Esophagus muscularis mucosa (tissue), 4 donors: ENCODE data around the gene SYT3. TPM values are rescaled to one million over a fixed set of nuclear protein-coding genes. Genes with fewer than 3 reads are reported as not detected.
A peak's percentile ranks its signal among the peaks of the same experiment; 100 is the strongest.

Source experiments
- DNase-seq: peaks from one replicate; pipeline ENCODE4 v3.0.0-alpha.2; 2017; ENCODE audit errors: extremely low spot score
- H3K27ac ChIP-seq, 4 donors: fragments of 200-600 bp; sonication (generic); replicated peaks in 1 of 4; 1 replicate in 3 of 4; 2 replicates in 1 of 4; pipeline ENCODE4 v1.5.1; 2016 to 2019; ENCODE audit warnings: mild to moderate bottlenecking in 1 of 4
- H3K27me3 ChIP-seq, 4 donors: fragments of 200-600 bp; sonication (generic); one replicate each; pipeline versions ENCODE4 v1.5.1 to v1.6.0; 2016 to 2019
- H3K36me3 ChIP-seq, 4 donors: fragments of 200-600 bp; sonication (generic); one replicate each; pipeline ENCODE4 v1.5.1; 2016 to 2019
- H3K4me1 ChIP-seq, 4 donors: fragments of 200-600 bp; sonication (generic); one replicate each; pipeline ENCODE4 v1.5.1; 2016 to 2019
- H3K4me3 ChIP-seq, 4 donors: fragments of 200-600 bp; sonication (generic); 1 replicate in 2 of 4; 2 replicates in 2 of 4; pipeline ENCODE4 v1.5.1; 2016 to 2019; ENCODE audit warnings: mild to moderate bottlenecking in 4 of 4, moderate library complexity in 1 of 4
- H3K9me3 ChIP-seq, 4 donors: fragments of 200-600 bp; sonication (generic); 1 replicate in 3 of 4; 2 replicates in 1 of 4; pipeline ENCODE4 v1.5.1; 2016 to 2019
- CTCF ChIP-seq, 3 experiments: fragments of 200-600 bp in 2 of 3; fragments of 450-650 bp in 1 of 3; sonication (generic) in 2 of 3; IDR thresholded peaks; one replicate each; pipeline ENCODE4 v1.5.1; 2017 to 2019; ENCODE audit warnings: antibody characterized with exemption in 3 of 3, mild to moderate bottlenecking in 2 of 3, moderate library complexity in 1 of 3
- EP300 ChIP-seq: sonication (generic); formaldehyde crosslinking; IDR thresholded peaks from one replicate; pipeline ENCODE4 v1.6.1; 2017; ENCODE audit warnings: antibody characterized with exemption
- POLR2A ChIP-seq: fragments of 450-650 bp; IDR thresholded peaks from one replicate; pipeline ENCODE4 v1.6.1; 2017; ENCODE audit warnings: antibody characterized with exemption, moderate library complexity, mild to moderate bottlenecking, low read depth
- POLR2AphosphoS5 ChIP-seq, 2 donors: sonication (generic); formaldehyde crosslinking; IDR thresholded peaks; one replicate each; pipeline ENCODE4 v1.6.1; 2017; ENCODE audit warnings: antibody characterized with exemption in 2 of 2
- WGBS: methylation state at CpG from one replicate; pipeline ENCODE4 v1.1.5; 2018; 5-methylcytosine and 5-hydroxymethylcytosine counted together
- intact Hi-C: fragments of 100-400 bp; cut with DNase I; formaldehyde crosslinking; loops from one replicate; pipeline ENCODE4 v1.15.1; 2023
- total RNA-seq, 4 donors: library from RNA; depleted of rRNA; stranded (reverse); fragments of >200 nt; gene quantifications; one replicate each; pipeline versions ENCODE4 v1.1.0 to v1.2.1, GENCODE V29; 2016

Gene SYT3
- total RNA-seq, 4 donors from 2014 or later, result 0.17 to 1.2 (median 0.71) TPM; not detected in 1

GRCh38 chr19:50644315-50644915, 4.7 kb upstream of the SYT3 start:
- no peak for TF ChIP-seq CTCF (IDR thresholded peaks at IDR 0.05)
- no peak for TF ChIP-seq EP300
- no peak for TF ChIP-seq POLR2A
- TF ChIP-seq POLR2AphosphoS5 (IDR thresholded peaks at IDR 0.05), result no peak
- Histone ChIP-seq H3K27ac (no peak overlapping the region), H3K4me3 (no peak overlapping the region), H3K27me3 (peaks cover 0 to 93% (median under 1%) of the 10 kb centered on the region in 4 donors), H3K4me1 (peaks cover 0 to 8% (median 6%) of the 10 kb centered on the region in 4 donors), H3K9me3 (peaks cover 0 to 5% (median 0%) of the 10 kb centered on the region in 4 donors), H3K36me3 (no peaks in the 10 kb centered on the region)
- WGBS, result 61% methylated on average over 1 of the region's 1 CpG
- no peak for DNase-seq
- intact Hi-C loops, result no loop called here

GRCh38 chr19:50640368-50640767, 687 bp upstream of the SYT3 start:
- 73% methylated on average over 2 of the region's 2 CpGs for WGBS
- H3K4me3 ChIP-seq, result no peak overlapping the region
- H3K27ac ChIP-seq, result no peak overlapping the region
- H3K4me1 ChIP-seq, result peaks cover 0 to 15% (median 13%) of the 10 kb centered on the region in 4 donors
- TF ChIP-seq POLR2A (no peak), CTCF (IDR thresholded peaks at IDR 0.05) (no peak), EP300 (no peak)
- intact Hi-C loops, result no loop called here
- no peak for DNase-seq
- no peaks in the 10 kb centered on the region for H3K36me3 ChIP-seq
- peaks cover 0 to 6% (median 3%) of the 10 kb centered on the region in 4 donors for H3K9me3 ChIP-seq
- H3K27me3 ChIP-seq, result peaks cover 0 to 94% (median 16%) of the 10 kb centered on the region in 4 donors

- H3K9me3 ChIP-seq, result peaks cover 0 to 23% (median 21%) of the 10 kb centered on the region in 4 donors
- 43% methylated on average over 10 of the region's 10 CpGs for WGBS
- TF ChIP-seq POLR2A, result no peak
- no peak for TF ChIP-seq CTCF (IDR thresholded peaks at IDR 0.05)
- TF ChIP-seq EP300, result no peak
- no peak for TF ChIP-seq POLR2AphosphoS5 (IDR thresholded peaks at IDR 0.05)
- intact Hi-C loops, result no loop called here
- peaks cover 0 to 15% (median 13%) of the 10 kb centered on the region in 4 donors for H3K4me1 ChIP-seq
- peak overlapping the region in 2 of 4 donors; percentile 60 to 68 for H3K4me3 ChIP-seq
- H3K36me3 ChIP-seq, result no peaks in the 10 kb centered on the region
- peaks cover 0 to 83% (median 16%) of the 10 kb centered on the region in 4 donors for H3K27me3 ChIP-seq
- DNase-seq, result no peak
- H3K27ac ChIP-seq, result no peak overlapping the region
These were observed 1.1 kb downstream of the SYT3 start for GRCh38 chr19:50638600-50638999.

GRCh38 chr19:50636317-50637085, 3.2 kb downstream of the SYT3 start:
- WGBS, result 83% methylated on average over 5 of the region's 5 CpGs
- Histone ChIP-seq H3K9me3 (peaks cover 0 to 31% (median 26%) of the 10 kb centered on the region in 4 donors), H3K27me3 (peaks cover 0 to 82% (median 16%) of the 10 kb centered on the region in 4 donors), H3K36me3 (no peaks in the 10 kb centered on the region), H3K4me3 (no peak overlapping the region), H3K27ac (no peak overlapping the region), H3K4me1 (peaks cover 0 to 15% (median 13%) of the 10 kb centered on the region in 4 donors)
- no peak for TF ChIP-seq CTCF (IDR thresholded peaks at IDR 0.05)
- no peak for TF ChIP-seq POLR2AphosphoS5 (IDR thresholded peaks at IDR 0.05)
- no peak for TF ChIP-seq EP300
- no peak for TF ChIP-seq POLR2A
- no peak for DNase-seq
- intact Hi-C loops, result no loop called here
